ENCODE data around the gene WHRN. TPM values are rescaled to one million over a fixed set of nuclear protein-coding genes. Genes with fewer than 3 reads are reported as not detected.

Gene WHRN
- total RNA-seq, 1 donor from 2014 or later = 9.1 TPM

- Histone ChIP-seq H3K36me3 (no peaks in the 10 kb centered on the region), H3K4me1 (peaks cover 18% of the 10 kb centered on the region), H3K4me3 (no peak overlapping the region), H3K27ac (no peak overlapping the region), H3K27me3 (no peaks in the 10 kb centered on the region), H3K9me3 (no peaks in the 10 kb centered on the region)
- TF ChIP-seq POLR2A (IDR thresholded peaks at IDR 0.05) = no peak
- TF ChIP-seq POLR2AphosphoS5 (IDR thresholded peaks at IDR 0.05; ENCODE audit: insufficient read depth in 1 of 2, low read depth in 1 of 2) = no peak
- no peak for TF ChIP-seq CTCF (IDR thresholded peaks at IDR 0.05)
- intact Hi-C loops (cut with DNase I) = no loop called here
- DNase-seq (ENCODE audit: extremely low spot score in 2 of 2) = no peak
Measured at GRCh38 chr9:114507726-114508125, 2.5 kb upstream of the WHRN start.

DNA sequence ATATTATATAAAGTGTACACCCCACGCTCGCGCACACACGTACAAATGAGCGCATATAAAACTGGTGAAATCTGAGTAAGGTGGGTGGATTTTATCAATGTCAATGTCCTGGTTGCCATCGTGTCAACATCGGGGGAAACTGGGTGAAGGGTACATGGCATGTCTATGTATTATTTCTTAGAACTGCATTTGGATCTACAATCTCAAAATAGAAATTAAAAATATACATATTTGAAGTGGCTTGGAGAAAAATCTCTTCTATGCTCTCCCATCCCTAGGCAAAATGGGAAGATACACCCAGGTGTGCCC lies 763 bp upstream of the WHRN start:
- peak overlapping the region; percentile 75 to 85 for H3K4me3 ChIP-seq
- peaks cover 28% of the 10 kb centered on the region for H3K4me1 ChIP-seq
- no peaks in the 10 kb centered on the region for H3K27me3 ChIP-seq
- intact Hi-C loops (cut with DNase I) = no loop called here
- no peak for DNase-seq (ENCODE audit: extremely low spot score in 2 of 2)
- no peaks in the 10 kb centered on the region for H3K9me3 ChIP-seq
- TF ChIP-seq POLR2AphosphoS5 (IDR thresholded peaks at IDR 0.05; ENCODE audit: insufficient read depth in 1 of 2, low read depth in 1 of 2) (no peak), CTCF (IDR thresholded peaks at IDR 0.05) (no peak), POLR2A (IDR thresholded peaks at IDR 0.05) (no peak)
- peak overlapping the region; percentile 74 for H3K27ac ChIP-seq
- H3K36me3 ChIP-seq = no peaks in the 10 kb centered on the region

- peak overlapping the region; percentile 74 for H3K27ac ChIP-seq
- H3K36me3 ChIP-seq = no peaks in the 10 kb centered on the region
- H3K4me1 ChIP-seq = peaks cover 28% of the 10 kb centered on the region
- H3K4me3 ChIP-seq = peak overlapping the region; percentile 75 to 85
- intact Hi-C loops (cut with DNase I) = no loop called here
- DNase-seq (ENCODE audit: extremely low spot score in 2 of 2) = no peak
- H3K27me3 ChIP-seq = no peaks in the 10 kb centered on the region
- H3K9me3 ChIP-seq = no peaks in the 10 kb centered on the region
- peak in 1 of 3 experiments; percentile 7 for TF ChIP-seq CTCF (IDR thresholded peaks at IDR 0.05)
- TF ChIP-seq POLR2AphosphoS5 (IDR thresholded peaks at IDR 0.05; ENCODE audit: insufficient read depth in 1 of 2, low read depth in 1 of 2) = peak in 1 of 2 donors; percentile 38
- no peak for TF ChIP-seq POLR2A (IDR thresholded peaks at IDR 0.05)
Measured at GRCh38 chr9:114504341-114505186, 709 bp downstream of the WHRN start.

GRCh38 chr9:114503522-114504340 lies 1.5 kb downstream of the WHRN start:
- Histone ChIP-seq H3K36me3 (no peaks in the 10 kb centered on the region), H3K4me1 (peaks cover 28% of the 10 kb centered on the region), H3K27me3 (no peaks in the 10 kb centered on the region), H3K4me3 (peak overlapping the region; percentile 75 to 85), H3K27ac (peak overlapping the region; percentile 74), H3K9me3 (no peaks in the 10 kb centered on the region)
- no peak for TF ChIP-seq CTCF (IDR thresholded peaks at IDR 0.05)
- TF ChIP-seq POLR2AphosphoS5 (IDR thresholded peaks at IDR 0.05; ENCODE audit: insufficient read depth in 1 of 2, low read depth in 1 of 2) = no peak
- TF ChIP-seq POLR2A (IDR thresholded peaks at IDR 0.05) = no peak
- intact Hi-C loops (cut with DNase I) = no loop called here
- DNase-seq (ENCODE audit: extremely low spot score in 2 of 2) = no peak
